Fibroblast of lung (primary cell): ENCODE measurements around the gene GSG1L. TPM values are rescaled to one million over a fixed set of nuclear protein-coding genes. Genes with fewer than 3 reads are reported as not detected.

ENCODE experiments used
- DNase-seq, 2 donors: peaks; one replicate each; pipeline versions ENCODE4 v3.0.0 to v3.0.0-alpha.2; 2010; ENCODE audit warnings: low read depth in 2 of 2
- H2AFZ ChIP-seq: 2 replicates; pipeline ENCODE4 v1.5.1; 2012; ENCODE audit warnings: low read length, control low read depth, inconsistent platforms
- H3K27ac ChIP-seq: 2 replicates; pipeline ENCODE4 v1.5.1; 2011; ENCODE audit warnings: low read length, control low read depth; ENCODE audit not compliant: insufficient read depth
- H3K27me3 ChIP-seq: 2 replicates; pipeline ENCODE4 v1.5.1; 2011; ENCODE audit warnings: mild to moderate bottlenecking, low read length; ENCODE audit not compliant: control insufficient read depth, insufficient read depth
- H3K36me3 ChIP-seq: 2 replicates; pipeline ENCODE4 v1.5.1; 2011; ENCODE audit warnings: low read length; ENCODE audit not compliant: control insufficient read depth, insufficient read depth
- H3K4me1 ChIP-seq: 2 replicates; pipeline ENCODE4 v1.5.1; 2011; ENCODE audit warnings: low read length; ENCODE audit not compliant: control insufficient read depth, insufficient read depth; ENCODE audit errors: extremely low read depth
- H3K4me2 ChIP-seq: 2 replicates; pipeline ENCODE4 v1.5.1; 2011; ENCODE audit warnings: low read length, control low read depth; ENCODE audit not compliant: insufficient read depth; ENCODE audit errors: extremely low read depth
- H3K4me3 ChIP-seq, 4 experiments: fragments of 200-600 bp in 1 of 4; sonication (generic) in 1 of 4; replicated peaks in 1 of 4; 2 replicates each; pipeline ENCODE4 v1.5.1; 2011 to 2016; ENCODE audit warnings: low read length in 4 of 4, low read depth in 3 of 4, mild to moderate bottlenecking in 3 of 4, control low read depth in 2 of 4, inconsistent platforms in 1 of 4, mixed read lengths in 1 of 4; ENCODE audit not compliant: insufficient read depth in 1 of 4; ENCODE audit errors: control extremely low read depth in 1 of 4
- H3K79me2 ChIP-seq: 2 replicates; pipeline ENCODE4 v1.5.1; 2012; ENCODE audit warnings: mild to moderate bottlenecking, low read length, inconsistent platforms; ENCODE audit not compliant: control insufficient read depth, insufficient read depth
- H3K9ac ChIP-seq: 2 replicates; pipeline ENCODE4 v1.5.1; 2011; ENCODE audit warnings: mild to moderate bottlenecking, low read length, control low read depth; ENCODE audit not compliant: insufficient read depth
- H3K9me3 ChIP-seq: 2 replicates; pipeline ENCODE4 v1.5.1; 2012; ENCODE audit warnings: low read depth, low read length; ENCODE audit not compliant: control insufficient read depth, insufficient read depth
- H4K20me1 ChIP-seq: 2 replicates; pipeline ENCODE4 v1.5.1; 2011; ENCODE audit warnings: low read length; ENCODE audit not compliant: control insufficient read depth, insufficient read depth; ENCODE audit errors: extremely low read depth
- EZH2 ChIP-seq: IDR thresholded peaks from 2 replicates; pipeline ENCODE4 v1.5.1; 2012; ENCODE audit warnings: low read length, control low read depth, mild to moderate bottlenecking; ENCODE audit errors: missing control alignments
- polyA plus RNA-seq, 2 donors: library from polyadenylated mRNA; depleted of rRNA in 1 of 2; stranded (reverse) in 1 of 2; unstranded in 1 of 2; fragments of >200 nt; gene quantifications; 2 replicates each; pipeline ENCODE4 v1.2.1, GENCODE V29; 2011 to 2012; ENCODE audit warnings: missing spikeins in 1 of 2
- total RNA-seq: library from RNA; depleted of rRNA; stranded (reverse); fragments of >200 nt; gene quantifications from 2 replicates; pipeline ENCODE4 v1.2.1, GENCODE V29; 2014
- TF ChIP-seq, protein P1 (sequence below), 2 donors: IDR thresholded peaks in 1 of 2; conservative IDR thresholded peaks in 1 of 2; 1 replicate in 1 of 2; 2 replicates in 1 of 2; pipeline ENCODE4 v1.5.1; 2011 to 2012; ENCODE audit warnings: low read length in 2 of 2, control low read depth in 1 of 2, inconsistent platforms in 1 of 2, low read depth in 1 of 2, mild to moderate bottlenecking in 1 of 2

GSG1L gene
- total and polyA plus RNA-seq, 2 donors (not counting 1 experiment from before 2014, with no cell fraction given): not detected

DNA sequence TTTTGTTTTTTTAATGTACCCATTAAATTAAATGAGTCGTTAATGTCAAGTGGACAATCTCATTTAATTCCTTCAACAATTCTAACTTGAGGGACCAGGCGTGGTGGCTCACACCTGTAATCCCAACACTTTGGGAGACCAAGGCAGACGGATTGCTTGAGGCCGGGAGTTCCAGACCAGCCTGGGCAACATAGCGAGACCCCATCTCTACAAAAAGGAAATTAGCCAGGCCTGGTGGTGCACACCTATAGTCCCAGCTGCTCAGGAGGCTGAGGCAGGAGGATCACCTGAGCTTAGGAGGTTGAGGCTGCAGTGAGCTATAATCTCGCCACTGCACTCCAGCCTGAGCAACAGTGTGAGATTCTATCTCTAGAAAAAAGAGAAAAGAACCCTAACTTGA is 20.7 kb upstream of the GSG1L start:
- Histone ChIP-seq H3K27me3 (no peaks in the 10 kb centered on the region), H3K9me3 (no peaks in the 10 kb centered on the region), H3K27ac (no peak overlapping the region), H3K79me2 (no peaks in the 10 kb centered on the region), H3K4me3 (no peak overlapping the region), H3K9ac (no peak overlapping the region), H3K4me1 (no peaks in the 10 kb centered on the region), H3K36me3 (no peaks in the 10 kb centered on the region), H4K20me1 (no peaks in the 10 kb centered on the region), H2AFZ (no peak overlapping the region), H3K4me2 (no peak overlapping the region)
- TF ChIP-seq, protein P1, sequence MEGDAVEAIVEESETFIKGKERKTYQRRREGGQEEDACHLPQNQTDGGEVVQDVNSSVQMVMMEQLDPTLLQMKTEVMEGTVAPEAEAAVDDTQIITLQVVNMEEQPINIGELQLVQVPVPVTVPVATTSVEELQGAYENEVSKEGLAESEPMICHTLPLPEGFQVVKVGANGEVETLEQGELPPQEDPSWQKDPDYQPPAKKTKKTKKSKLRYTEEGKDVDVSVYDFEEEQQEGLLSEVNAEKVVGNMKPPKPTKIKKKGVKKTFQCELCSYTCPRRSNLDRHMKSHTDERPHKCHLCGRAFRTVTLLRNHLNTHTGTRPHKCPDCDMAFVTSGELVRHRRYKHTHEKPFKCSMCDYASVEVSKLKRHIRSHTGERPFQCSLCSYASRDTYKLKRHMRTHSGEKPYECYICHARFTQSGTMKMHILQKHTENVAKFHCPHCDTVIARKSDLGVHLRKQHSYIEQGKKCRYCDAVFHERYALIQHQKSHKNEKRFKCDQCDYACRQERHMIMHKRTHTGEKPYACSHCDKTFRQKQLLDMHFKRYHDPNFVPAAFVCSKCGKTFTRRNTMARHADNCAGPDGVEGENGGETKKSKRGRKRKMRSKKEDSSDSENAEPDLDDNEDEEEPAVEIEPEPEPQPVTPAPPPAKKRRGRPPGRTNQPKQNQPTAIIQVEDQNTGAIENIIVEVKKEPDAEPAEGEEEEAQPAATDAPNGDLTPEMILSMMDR (conservative IDR thresholded peaks at IDR 0.05 in 1 of 2, IDR thresholded peaks at IDR 0.05 in 1 of 2; ENCODE audit: low read depth in 1 of 2, low read length in 2 of 2): no peak
- TF ChIP-seq EZH2: no peak
- DNase-seq: no peak

DNA sequence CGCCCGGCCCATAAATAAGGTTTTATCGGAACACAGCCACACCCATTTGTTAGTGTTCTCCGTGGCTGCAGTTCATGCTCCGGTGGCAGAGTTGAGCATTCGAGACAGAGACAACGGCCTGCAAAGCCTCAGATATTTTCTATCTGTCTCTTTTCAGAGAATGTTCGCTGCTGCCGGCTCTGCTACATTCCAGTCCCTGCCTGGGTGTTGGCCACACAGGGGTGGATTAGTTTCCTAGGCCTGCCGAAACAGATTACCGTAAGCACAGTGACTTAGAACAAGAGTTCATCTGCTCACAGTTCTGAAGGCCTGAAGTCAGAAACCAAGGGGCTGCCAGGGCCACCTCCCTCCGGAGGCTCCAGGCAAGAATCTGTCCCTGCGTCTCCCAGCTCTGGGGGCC is 19.1 kb upstream of the GSG1L start:
- no peaks in the 10 kb centered on the region for H3K27me3 ChIP-seq
- H3K4me2 ChIP-seq: no peak overlapping the region
- no peaks in the 10 kb centered on the region for H4K20me1 ChIP-seq
- H3K27ac ChIP-seq: no peak overlapping the region
- H3K9me3 ChIP-seq: no peaks in the 10 kb centered on the region
- H3K9ac ChIP-seq: no peak overlapping the region
- TF ChIP-seq, protein P1 (conservative IDR thresholded peaks at IDR 0.05 in 1 of 2, IDR thresholded peaks at IDR 0.05 in 1 of 2; ENCODE audit: low read depth in 1 of 2, low read length in 2 of 2): no peak
- no peak for TF ChIP-seq EZH2
- DNase-seq: no peak
- no peaks in the 10 kb centered on the region for H3K4me1 ChIP-seq
- no peak overlapping the region for H2AFZ ChIP-seq
- no peaks in the 10 kb centered on the region for H3K79me2 ChIP-seq
- no peak overlapping the region for H3K4me3 ChIP-seq
- H3K36me3 ChIP-seq: no peaks in the 10 kb centered on the region

DNA sequence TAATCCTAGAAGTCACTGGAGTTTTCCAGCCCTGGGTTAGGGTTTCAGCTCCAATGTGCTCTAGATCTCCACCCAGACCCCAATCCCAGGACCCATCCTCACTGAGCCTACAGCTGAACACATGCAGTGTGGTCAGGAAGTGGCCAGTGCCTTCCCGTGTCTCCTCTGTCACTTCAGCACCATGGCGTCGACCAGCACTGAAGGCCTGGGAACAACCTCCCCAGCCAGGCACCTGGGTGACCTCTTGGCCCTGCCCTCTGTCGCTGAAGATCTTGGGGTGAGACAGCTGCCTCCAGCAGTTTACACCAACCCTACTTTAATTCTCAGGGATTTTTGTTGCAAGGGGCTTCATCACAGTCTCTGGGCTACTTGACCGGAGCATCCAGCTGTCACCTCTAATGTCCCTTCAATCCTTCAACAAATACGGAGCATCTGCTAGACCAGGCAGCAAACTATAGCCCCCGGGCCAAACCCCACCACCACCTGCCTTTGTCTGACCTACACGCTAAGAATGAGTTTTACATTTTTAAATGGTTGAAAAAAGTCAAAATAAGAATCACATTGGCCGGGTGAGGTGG is 18.0 kb upstream of the GSG1L start:
- H3K27ac ChIP-seq: no peak overlapping the region
- H3K9me3 ChIP-seq: no peaks in the 10 kb centered on the region
- no peaks in the 10 kb centered on the region for H3K27me3 ChIP-seq
- no peaks in the 10 kb centered on the region for H4K20me1 ChIP-seq
- no peak for DNase-seq
- H2AFZ ChIP-seq: no peak overlapping the region
- no peak overlapping the region for H3K4me2 ChIP-seq
- no peaks in the 10 kb centered on the region for H3K36me3 ChIP-seq
- no peaks in the 10 kb centered on the region for H3K4me1 ChIP-seq
- no peak overlapping the region for H3K9ac ChIP-seq
- TF ChIP-seq, protein P1 (conservative IDR thresholded peaks at IDR 0.05 in 1 of 2, IDR thresholded peaks at IDR 0.05 in 1 of 2; ENCODE audit: low read depth in 1 of 2, low read length in 2 of 2): no peak
- TF ChIP-seq EZH2: no peak
- H3K79me2 ChIP-seq: no peaks in the 10 kb centered on the region
- H3K4me3 ChIP-seq: no peak overlapping the region
